ENCODE measurements around the gene DGKA. TPM values are rescaled to one million over a fixed set of nuclear protein-coding genes. Genes with fewer than 3 reads are reported as not detected.

Gene DGKA
- total RNA-seq, 1 donor from 2014 or later: 4.9 TPM

DNA sequence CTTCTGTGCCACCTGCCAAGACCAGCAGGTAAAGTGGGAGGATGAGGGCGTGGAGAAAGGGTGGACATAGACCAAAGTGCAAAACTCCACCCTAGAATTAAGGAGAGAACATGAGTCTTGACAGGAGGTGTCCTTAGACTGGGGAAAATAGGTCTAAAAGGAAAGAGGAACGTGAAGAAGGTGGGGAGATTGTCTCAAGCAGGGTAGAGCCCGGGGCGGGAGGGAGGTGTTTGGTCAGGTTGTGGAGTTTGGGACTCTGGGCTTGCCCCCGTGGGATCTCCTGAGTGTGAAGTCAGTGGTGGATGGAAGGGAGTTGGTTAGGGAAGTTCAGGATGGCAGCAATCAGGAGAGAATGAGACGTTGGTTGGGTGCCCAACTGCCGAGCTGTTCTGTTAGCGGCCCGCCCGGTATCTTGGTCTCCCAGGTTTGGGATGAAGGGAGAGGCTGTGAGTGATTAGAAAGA lies 386 bp downstream of the DGKA start:
- no peak for DNase-seq (ENCODE audit: low spot score)
- no peak for ATAC-seq

DNA sequence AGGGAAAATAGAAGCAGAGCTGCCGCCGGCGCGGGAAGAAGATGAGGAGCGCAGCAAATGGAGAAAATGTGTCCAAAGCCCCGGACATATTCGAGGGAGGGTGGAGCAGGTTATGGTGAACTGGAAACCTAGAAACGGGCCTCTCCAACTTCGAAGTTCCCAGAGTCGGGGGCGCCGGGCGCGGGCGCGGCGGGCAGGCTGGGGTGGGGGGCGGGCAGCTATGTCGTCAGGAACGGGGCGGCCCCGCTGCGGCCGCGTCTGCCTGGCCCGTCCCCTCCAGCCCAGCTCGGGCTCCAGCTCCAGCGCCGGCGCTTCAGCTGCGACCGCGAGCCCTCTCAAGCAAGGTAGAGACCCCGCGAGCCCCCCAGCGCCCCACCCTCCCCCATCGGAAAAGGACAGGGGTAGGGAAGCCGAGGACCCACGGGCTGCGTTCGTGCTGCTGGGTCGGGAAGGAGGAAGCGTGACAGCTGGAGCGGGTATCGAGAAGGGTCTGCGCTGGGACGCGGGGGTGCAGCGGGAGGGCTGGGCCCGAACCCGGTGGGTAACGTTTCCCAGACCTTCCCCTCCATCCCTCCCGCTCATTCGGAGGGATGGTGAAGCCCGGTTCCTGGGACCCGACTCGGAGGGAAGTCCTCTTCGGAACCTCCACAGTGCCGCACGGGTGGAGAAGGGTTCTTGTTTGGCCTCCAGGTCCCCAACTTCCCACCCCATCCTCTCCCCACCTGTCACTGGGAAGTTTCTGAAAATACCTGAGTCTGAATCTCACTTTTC lies 1.0 kb downstream of the DGKA start:
- ATAC-seq: peak; percentile 24

DNA sequence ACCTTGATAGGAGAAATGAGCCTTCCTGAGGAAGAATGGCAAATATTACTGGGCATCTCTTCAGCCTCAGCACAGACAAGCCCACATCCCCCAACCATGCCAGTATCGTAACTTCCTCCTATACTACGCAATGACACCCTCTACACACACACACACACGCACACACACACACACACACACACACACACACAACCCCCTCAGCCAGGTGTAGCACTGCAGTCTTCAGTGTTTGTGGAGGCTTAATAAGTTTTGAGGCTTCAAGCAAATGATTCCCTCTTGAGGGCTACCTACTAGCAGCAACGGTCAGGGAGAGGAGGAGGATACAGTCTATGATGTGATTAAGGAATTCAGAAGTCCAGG lies 1.6 kb downstream of the DGKA start:
- ATAC-seq: no peak

More for the DNA sequence above, 1.0 kb downstream of the DGKA start:
- peak; percentile 55 for DNase-seq (ENCODE audit: low spot score)

GRCh38 chr12:55933169-55933798 lies 2.3 kb downstream of the DGKA start:
- DNase-seq (ENCODE audit: low spot score): no peak
- no peak for ATAC-seq

More for the DNA sequence above, 1.6 kb downstream of the DGKA start:
- no peak for DNase-seq (ENCODE audit: low spot score)

DNA sequence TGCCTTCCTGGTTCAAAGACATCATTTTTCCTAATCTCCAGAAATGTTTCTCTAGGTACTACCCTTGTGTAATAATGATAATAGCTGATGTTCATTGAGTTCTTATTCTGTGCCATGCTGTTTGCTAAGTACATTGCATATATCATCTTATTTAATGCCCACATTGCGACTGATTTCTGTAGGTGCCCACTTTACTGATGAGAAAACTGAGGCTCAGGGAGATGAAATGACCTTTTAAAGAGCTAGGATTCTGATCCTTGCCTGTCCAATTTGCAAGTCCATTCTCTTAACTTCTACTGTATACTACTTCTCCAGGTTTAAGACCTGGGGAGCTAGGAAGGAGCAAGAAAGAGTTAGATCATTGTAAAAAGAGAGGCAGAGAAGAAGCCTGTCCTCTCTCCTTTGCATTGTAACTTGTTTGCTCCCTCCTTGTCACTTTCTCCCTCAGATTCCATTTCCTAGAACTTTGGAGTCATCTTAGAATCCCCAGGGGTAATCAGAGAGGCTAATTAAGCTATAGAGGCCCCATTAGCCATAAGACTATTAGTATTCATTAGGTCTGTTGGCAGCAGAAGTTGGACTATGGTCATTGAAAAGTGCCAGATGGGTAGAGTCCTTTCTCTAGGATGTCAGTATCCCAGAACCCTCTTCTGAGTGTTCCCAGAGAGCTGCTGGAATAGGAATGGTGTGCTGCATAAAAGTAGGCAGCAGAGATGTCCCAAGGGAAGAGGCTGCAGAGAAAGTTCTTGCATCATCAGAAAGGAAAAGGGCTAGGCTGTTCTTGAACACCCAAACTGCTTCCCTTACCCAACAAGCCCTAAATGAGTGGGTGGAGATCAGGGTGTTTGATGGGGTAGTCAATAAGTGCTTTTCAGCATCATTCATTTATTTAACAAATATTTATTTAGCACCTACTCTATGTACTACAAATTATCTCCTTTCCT lies 3.1 kb downstream of the DGKA start:
- DNase-seq (ENCODE audit: low spot score) (no peak), ATAC-seq (no peak)

DNA sequence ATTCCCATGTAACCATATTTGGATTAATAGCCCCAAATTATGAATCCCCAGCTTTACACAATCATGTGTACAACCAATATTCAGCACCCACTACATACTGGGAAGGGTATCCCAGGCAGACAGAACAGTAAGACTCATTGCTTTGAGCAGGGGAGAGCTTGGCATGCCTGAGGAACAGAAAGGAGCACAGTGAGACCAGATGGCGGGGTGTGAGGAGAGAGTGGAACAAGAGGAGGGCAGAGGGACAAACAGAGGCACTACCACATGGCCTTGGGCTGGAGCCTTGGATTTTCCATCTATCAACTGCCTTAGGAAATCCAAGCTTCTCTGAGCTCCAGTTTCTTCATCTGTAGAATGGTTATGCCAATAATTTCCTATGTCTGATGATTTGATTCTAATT lies 3.8 kb downstream of the DGKA start:
- ATAC-seq: no peak

DNA sequence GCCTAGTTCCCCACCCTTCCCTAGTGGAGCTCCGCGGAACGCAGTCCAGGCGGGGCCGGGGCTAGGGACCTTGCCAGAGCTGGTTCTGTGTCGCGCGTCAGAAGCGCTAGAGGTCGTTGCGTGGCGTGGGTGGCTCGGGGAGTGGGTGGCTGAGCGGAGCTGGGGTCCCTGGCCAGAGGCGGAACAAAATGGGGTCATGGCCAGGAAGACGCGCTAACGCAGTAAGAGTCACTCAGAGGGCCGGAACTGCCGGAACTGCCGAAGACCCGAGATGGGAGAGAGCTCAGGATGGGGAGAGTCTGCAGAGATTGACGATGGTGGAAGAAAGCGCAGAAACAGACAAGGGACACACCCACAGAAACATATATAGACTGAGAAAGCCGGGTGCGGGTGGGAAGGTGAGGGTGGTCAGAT lies 4.8 kb downstream of the DGKA start:
- DNase-seq (ENCODE audit: low spot score) (no peak), ATAC-seq (no peak)

More for the DNA sequence above, 3.8 kb downstream of the DGKA start:
- DNase-seq (ENCODE audit: low spot score): no peak

GRCh38 chr12:55937981-55938380 lies 7.0 kb downstream of the DGKA start:
- ATAC-seq (no peak), DNase-seq (ENCODE audit: low spot score) (no peak)

DNA sequence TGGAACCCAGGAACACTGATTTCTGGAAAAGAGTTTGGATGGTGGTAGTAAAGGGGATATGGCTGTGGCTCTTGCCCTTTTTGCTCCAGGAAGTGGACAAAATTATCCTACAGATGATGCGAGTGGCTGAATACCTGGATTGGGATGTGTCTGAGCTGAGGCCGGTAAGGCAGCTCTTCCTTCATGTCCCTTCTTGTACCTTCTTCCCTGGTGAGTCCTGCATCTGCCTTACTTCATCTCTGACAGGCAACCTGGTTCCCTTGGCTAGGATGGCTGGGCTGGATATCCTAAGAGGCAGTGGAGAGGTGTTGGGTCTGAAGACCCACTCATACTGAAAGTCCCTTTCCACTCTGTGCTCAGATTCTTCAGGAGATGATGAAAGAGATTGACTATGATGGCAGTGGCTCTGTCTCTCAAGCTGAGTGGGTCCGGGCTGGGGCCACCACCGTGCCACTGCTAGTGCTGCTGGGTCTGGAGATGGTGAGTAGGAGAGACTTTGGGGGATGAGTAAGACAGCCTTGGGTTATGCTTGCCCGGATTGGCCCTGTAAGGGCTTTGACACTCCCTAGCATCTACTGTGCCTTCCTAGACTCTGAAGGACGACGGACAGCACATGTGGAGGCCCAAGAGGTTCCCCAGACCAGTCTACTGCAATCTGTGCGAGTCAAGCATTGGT lies 8.0 kb downstream of the DGKA start:
- no peak for ATAC-seq
- no peak for DNase-seq (ENCODE audit: low spot score)

GRCh38 chr12:55940065-55940732 lies 9.2 kb downstream of the DGKA start:
- ATAC-seq: peak; percentile 99
- peak; percentile 85 for DNase-seq (ENCODE audit: low spot score)

DNA sequence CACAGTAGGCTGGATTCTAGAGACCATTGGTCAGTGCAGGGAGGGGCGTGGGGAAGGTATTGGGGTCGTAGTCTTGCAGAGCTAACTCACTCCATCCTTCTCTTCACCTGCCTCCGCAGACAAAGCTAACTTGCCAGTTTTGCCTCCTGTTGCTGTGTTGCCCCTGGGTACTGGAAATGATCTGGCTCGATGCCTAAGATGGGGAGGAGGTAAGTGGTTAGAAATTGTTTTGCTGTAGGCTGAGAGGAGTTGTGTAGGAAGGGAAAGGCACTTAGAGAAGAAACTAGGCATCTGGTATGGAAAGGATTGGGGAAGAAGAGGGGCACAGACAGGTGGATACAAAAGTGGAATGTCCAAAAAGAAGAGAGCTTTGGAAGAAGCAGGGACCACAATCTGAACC lies 11.1 kb downstream of the DGKA start:
- no peak for ATAC-seq
- no peak for DNase-seq (ENCODE audit: low spot score)

GRCh38 chr12:55942577-55943136 lies 11.7 kb downstream of the DGKA start:
- no peak for DNase-seq (ENCODE audit: low spot score)
- no peak for ATAC-seq

DNA sequence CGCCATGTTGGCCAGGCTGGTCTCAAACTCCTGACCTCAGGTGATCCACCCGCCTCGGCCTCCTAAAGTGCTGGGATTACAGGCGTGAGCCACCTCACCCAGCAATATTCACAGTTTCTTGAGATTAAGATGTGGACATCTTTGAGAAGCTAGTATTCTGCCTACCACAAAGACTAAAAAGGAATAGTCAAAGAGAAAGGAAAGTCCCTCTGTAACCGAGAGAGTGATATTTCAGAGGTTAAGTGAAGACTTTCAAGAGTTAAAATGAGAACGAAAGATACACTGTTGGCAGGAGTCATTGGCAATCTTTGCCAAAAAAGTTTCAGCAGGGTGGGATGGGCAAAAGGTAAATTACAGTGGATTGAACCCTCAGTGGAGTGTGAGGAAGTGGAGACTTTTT lies 15.6 kb downstream of the DGKA start:
- ATAC-seq (no peak), DNase-seq (ENCODE audit: low spot score) (no peak)

DNA sequence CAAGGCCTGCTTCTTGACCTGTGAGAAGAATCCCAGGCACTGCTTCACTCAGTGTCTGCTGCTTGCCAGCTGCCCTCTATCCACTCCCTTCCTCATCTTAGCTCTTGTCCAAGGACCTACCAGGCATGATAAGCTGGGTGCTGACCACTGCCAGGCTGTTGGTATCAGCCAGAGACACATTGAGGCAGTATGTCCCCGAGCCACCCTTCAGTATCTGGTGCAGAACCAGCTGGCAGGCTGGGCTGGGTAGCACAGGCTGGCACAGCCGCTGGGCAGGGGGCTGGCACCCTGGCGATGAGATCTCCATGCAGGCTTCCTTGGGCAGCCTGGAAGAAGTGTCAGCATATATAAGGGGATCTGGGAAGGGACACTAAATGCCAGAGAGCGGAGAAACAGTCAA lies 24.4 kb downstream of the DGKA start:
- DNase-seq (ENCODE audit: low spot score): no peak
- ATAC-seq: no peak

DNA sequence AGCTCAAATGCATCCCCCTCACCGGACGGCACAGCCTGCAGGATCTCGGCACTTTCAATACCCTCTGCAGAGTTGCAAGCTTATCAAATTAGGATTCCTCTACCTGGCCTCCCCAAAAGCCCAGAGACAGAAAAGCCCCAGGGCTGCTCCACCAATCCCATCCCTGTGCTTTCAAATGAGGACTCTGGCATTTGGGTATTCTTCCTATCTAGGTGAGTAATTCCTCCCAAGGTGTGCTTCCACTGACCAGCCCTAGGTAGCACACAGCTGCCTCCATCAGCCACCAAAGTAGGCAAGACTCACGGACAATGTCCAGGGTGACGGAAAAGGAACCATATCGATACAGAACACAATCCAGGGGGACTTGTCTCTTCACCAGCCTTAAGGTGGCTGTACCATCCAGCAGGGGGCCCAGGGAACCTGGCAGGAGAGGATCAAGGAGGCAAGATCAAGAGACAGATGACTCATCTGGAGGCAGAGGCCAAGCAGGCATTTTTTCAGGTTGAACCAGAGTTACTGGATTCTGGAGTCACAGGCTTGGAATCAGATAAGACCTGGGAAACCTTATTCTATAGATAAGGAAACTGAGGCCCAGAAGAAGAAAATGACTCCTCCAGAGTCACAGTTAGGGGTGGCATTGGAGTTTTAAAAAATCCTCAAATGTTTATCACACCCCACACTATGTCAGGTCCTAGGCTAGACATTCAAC lies 25.0 kb downstream of the DGKA start:
- DNase-seq (ENCODE audit: low spot score) (no peak), ATAC-seq (no peak)

DNA sequence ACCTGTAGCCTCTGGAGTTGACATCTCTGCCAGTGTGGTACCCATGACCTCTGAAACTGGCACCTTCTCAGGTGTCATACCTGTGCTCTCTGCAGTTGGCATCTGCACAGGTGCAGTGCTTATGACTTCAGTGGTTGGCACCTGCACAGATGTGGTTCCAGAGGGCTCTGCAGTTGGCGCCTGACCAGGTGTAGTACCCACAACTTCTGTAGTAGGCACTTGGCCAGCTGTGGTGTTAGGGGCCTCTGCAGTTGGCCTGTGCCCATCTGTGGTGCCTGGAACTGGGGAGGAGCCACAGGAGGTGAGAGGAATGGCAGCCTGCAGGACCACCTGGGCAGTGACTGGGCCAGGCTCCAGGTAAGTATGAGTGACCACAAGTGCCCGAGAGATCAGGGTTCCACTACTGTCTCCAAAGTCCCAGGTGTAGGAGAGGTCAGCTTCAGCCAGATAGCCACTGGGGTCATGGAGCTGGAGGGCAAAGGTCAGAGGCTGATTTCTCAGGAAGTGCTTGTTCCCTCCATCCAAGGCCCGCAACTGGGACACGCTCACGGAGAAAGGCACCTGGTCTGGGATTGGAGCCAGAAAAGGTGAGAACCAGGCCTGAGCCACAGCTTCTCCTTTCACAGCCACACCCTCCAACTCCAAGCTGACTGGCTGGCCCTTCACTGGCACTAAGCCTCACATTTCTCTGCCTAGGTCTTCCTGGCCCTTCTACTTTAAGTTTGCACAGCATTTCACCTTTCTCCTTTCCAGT lies 26.3 kb downstream of the DGKA start:
- ATAC-seq (peak; percentile 31), DNase-seq (ENCODE audit: low spot score) (no peak)

DNA sequence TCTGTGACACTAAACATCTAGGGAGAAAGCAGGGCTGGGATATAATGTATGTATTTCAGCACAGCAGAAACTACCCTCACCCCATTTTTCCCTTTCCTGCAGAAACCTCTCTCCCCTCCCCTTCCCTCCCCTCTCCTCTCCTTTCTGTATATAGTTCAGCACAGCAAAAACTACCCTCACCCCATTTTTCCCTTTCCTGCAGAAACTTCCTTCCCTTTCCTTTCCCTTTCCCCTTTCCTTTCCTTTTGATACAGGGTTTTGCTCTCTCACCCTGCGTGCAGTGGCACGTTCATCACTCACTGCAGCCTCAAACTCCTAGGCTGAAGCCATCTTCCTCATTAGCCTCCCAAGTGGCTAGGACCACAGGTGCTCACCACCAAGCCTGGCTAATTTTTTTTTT lies 32.8 kb downstream of the DGKA start:
- ATAC-seq (no peak), DNase-seq (ENCODE audit: low spot score) (no peak)

- ATAC-seq (no peak), DNase-seq (ENCODE audit: low spot score) (no peak)
These were observed 34.3 kb downstream of the DGKA start for GRCh38 chr12:55965240-55965639.

All from left lobe of liver (tissue), 2 donors.